ENCODE results near the gene KAZN. TPM values are rescaled to one million over a fixed set of nuclear protein-coding genes. Genes with fewer than 3 reads are reported as not detected.

The KAZN gene
- total RNA-seq, 1 donor from 2014 or later: 9.4 TPM

GRCh38 chr1:14769486-14770274, 171.2 kb downstream of the KAZN start:
- DNase-seq (ENCODE audit: low spot score): no peak

GRCh38 chr1:14773396-14774025, 175.0 kb downstream of the KAZN start:
- DNase-seq (ENCODE audit: low spot score): no peak

GRCh38 chr1:14774225-14774624, 175.7 kb downstream of the KAZN start:
- no peak for DNase-seq (ENCODE audit: low spot score)

DNA sequence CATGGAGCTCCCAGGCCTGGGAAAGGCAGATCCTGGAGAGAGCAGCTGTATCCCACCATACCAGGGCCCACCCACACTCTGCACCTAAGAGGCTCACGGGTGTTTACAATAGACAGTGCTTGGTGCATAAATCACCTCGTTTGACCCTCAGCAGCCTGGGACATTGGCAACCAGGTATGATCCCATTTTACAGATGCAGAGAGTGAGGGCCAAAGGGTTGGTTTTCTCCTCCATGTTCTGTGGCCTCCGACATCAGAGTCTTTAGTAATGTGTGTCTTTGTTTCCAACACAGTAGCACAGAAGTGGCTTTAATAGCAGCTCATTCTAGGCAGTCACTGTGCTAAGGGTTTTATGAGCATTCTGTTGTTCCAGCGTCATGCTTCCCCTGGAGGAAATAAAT, 176.5 kb downstream of the KAZN start:
- DNase-seq (ENCODE audit: low spot score): no peak

DNA sequence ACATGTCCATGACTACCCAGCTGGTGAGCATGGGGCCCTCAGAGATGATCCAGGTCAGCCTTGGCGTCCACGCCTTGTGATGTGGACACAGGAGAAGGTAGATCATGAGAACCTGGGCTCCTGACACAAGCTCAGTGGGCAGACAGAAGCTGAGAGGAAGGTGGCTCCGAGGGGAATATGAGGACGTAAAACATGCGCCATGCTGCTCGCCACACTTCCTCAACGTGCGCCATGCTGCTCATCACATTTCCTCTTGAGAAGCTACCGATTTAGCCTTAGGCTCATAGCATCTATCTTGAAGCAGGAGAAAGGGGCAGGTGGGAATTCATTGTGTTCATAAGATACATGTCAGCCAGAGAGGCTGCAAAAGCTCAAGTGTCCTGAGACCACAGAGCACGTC, 176.9 kb downstream of the KAZN start:
- no peak for DNase-seq (ENCODE audit: low spot score)

DNA sequence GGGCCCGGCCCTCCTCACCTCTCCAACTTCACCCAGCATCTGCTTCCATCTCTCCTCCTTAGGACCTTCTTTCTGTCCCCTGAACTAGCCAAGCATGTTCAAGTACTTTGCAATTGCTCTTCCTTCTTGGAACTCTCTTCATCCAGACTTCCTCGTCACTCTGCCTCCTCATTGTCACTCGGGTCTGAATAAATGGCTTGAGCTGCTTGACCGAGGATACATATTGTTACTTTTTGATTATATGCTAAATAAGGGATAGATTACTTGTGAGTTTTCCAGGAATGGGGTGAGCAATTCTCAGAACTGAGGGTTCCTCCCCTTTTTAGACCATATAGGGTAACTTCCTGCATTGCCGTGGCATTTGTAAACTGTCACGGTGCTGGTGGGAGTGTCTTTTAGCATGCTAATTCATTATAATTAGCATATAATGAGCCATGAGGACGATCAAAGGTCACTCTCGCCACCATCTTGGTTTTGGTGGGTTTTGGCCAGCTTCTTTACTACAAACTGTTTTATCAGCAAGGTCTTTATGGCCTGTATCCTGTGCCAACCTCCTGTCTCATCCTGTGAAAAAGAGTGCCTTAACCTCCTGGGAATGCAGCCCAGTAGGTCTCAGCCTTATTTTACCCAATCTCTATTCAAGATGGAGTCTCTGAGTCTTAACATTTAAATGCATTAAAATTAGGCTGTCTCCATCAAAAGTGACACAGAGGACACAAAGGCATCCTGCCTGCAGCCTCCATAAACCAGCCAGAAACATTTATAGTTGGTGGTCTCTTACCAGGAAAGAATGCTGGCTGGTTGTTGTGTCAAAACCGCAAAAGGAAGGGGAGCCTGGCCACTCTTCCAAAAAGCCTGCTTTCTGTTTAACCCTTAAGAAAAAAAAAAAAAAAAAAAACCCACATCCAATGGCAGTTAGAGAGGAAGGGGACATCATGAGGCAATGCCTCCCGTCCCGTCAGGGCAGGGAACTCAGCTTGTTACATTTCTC, 179.3 kb downstream of the KAZN start:
- no peak for DNase-seq (ENCODE audit: low spot score)

DNA sequence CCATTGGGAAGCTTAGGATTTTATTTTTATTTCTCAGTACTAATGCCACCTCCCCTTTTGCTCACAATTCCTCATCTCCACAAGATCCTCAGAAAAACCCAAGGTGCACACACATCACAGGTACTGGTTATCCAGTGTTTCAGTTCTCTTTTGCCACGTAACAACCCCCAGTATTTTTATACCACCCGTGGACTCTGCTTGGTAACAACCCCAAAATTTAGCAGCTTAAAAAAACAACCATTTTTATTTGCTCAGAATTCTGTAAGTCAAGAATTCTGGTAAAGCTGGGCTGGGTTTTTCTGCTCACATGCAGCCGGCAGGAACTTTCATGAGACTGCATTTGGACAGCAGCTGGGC, 180.0 kb downstream of the KAZN start:
- DNase-seq (ENCODE audit: low spot score): no peak

DNA sequence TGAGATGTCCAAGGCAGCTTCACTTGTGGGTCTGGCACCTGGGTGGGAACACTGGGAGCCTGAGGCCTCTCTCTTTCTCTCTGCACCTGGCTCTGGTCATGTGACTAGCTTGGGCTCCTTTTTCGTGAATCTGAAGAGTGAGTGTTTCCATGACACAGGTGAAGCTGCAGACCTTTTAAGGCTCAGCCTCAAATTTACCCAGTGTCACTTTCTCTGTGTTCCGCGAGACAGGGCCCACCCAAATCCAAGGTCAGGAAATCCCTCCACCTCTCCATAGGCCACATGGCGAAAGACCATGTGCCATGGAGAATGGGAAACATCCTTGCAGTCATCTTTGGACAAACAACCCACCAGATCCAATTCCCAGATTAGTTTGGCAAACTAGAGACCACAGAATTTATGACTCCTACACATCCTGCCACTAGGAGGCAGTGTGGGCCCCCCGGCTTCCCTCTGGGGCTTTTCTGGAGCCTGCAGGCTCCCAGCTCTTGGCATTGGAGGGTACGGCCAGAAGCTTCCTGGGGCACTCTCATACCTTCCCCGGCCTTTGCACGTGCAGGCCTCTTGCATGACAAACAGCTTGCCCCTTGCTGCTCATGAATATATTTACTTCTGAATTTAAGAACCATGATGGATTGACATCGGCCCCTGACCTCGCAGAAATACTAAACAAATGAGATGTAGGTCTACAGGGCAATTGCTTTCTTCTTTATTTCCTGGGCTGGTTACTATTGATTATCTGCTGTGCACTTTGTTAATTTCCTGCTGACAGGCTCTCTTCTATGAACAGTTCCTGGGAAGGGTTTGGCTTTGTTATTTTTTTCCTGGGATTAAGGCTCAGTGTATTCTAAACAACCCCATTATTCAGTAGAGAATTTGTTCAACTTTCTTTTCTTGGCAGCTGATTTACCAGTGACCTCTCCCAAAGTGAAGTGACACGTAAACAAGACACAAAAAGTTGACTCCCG, 180.7 kb downstream of the KAZN start:
- no peak for DNase-seq (ENCODE audit: low spot score)

DNA sequence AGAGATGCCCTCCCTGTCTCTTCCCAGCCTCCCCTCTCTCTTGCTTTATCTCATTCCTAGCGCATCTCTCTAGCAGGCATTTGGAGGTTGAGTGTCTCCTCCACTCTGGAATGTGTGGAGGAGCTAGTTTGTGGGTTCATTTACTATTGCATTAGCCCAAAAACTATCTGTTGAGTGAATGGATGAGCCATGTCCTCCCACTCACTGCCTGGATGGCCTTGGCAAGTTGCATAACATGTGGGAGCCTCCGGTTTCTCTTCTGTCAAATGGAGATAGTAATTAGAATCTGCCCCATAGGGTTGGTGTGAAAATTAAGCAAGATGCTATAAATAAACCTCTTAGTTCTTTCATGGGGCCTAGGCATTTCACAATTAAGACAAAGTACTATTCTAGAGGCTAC, 181.8 kb downstream of the KAZN start:
- no peak for DNase-seq (ENCODE audit: low spot score)

DNA sequence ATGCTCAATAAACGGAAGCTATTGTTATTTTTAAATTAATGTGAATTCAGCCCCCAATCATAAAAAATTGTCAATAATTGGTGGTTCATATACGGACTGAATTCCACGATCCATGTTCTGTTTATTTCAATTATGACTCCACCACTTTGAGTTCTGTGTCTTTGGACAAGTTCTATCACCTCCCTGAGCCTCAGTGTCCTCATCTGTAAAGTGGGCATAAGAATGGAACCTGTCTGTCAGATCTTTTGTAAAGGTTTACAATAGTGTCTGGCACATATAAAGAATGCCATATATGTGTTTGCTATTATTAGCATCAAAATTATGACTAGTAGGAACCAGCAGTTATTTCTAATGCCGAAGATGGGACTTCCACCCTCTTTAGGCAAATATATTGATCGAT, 183.3 kb downstream of the KAZN start:
- DNase-seq (ENCODE audit: low spot score): no peak

- DNase-seq (ENCODE audit: low spot score): peak; percentile 6
These were observed 184.5 kb downstream of the KAZN start for GRCh38 chr1:14782741-14783591.

- DNase-seq (ENCODE audit: low spot score): no peak
These were observed 185.1 kb downstream of the KAZN start for GRCh38 chr1:14783592-14783886.

DNA sequence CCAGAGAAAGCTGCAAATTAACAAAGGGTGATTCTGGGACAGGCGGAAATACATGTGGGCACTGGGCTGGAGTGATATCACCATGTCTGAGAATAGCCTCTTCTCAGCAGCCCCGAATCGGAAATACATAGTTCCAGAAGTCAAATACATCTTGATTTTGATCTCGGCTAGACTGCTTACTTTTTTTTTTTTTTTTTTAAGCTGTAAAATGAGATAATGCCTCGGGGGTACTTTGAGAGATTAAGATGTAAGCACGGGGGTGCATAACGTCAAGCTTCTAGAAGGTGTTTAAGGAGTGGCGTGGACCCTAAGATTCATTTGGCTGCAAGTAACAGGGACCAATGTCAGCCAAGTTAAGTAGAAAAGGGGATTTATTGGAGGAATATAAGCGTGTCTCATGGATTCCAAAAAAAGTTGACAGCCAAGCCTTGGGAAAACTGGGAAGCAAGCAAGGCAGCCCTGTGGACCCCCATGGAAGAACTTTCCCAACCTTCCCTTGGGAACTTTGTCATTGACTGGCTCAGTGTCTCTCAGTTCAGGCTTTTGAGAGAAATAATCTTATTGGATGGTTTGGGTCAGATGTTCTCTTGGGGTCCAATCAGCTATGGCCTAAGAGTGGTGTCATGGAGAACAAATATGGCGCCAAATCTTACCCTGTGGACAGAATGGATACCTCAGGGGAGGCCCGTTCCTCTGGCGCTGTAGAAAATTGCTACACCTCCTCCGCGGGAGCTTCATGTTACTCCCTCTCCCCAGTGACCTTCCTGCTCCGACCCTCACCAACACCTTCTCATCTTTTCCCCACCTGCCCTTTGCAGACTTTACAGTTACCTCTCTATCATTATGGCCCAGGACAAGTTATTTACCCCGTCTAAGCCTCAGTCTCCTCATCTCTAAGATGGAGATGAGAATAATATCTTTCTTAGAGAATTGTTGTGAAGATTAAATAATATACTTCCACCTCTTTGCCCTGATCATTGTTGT, 186.6 kb downstream of the KAZN start:
- DNase-seq (ENCODE audit: low spot score): no peak

GRCh38 chr1:14786109-14786675, 187.7 kb downstream of the KAZN start:
- DNase-seq (ENCODE audit: low spot score): no peak

DNA sequence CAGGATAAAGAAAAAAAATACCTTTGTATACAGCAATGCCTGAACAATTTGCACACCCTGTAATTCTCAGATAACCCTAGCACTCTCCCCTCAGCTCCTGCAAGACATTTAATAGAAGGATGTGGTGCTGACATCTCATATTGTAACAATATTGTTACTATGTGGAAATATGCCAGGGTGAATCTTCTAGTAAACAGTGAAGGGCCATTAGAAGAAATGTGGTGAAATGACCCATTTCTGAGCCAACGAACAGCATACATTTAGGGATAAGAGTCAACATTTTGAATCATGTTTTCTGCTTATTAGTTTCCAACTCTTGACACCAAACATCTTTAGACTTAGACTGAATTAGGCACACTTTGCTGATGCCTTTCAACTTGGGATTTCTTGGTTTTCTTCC, 188.2 kb downstream of the KAZN start:
- no peak for DNase-seq (ENCODE audit: low spot score)

GRCh38 chr1:14787604-14788003, 189.1 kb downstream of the KAZN start:
- DNase-seq (ENCODE audit: low spot score): peak; percentile 37

GRCh38 chr1:14788080-14788479, 189.6 kb downstream of the KAZN start:
- no peak for DNase-seq (ENCODE audit: low spot score)

GRCh38 chr1:14790982-14791381, 192.5 kb downstream of the KAZN start:
- DNase-seq (ENCODE audit: low spot score): no peak

GRCh38 chr1:14791654-14792053, 193.2 kb downstream of the KAZN start:
- no peak for DNase-seq (ENCODE audit: low spot score)
